ENCODE measurements around the gene TMEM131. TPM values are rescaled to one million over a fixed set of nuclear protein-coding genes. Genes with fewer than 3 reads are reported as not detected.

Gene TMEM131
- total RNA-seq, 1 donor from 2014 or later, result 41.3 TPM

GRCh38 chr2:97792416-97792815 lies 203.3 kb downstream of the TMEM131 start:
- H3K9me3 Mint-ChIP-seq, result no peaks in the 10 kb centered on the region
- H3K36me3 Mint-ChIP-seq, result peaks cover 18% of the 10 kb centered on the region
- H3K4me1 Mint-ChIP-seq (ENCODE audit: unreplicated experiment), result no peaks in the 10 kb centered on the region
- H3K27ac Mint-ChIP-seq, result no peak overlapping the region
- DNase-seq (ENCODE audit: extremely low spot score, unreplicated experiment), result no peak
- TF ChIP-seq, protein P1, sequence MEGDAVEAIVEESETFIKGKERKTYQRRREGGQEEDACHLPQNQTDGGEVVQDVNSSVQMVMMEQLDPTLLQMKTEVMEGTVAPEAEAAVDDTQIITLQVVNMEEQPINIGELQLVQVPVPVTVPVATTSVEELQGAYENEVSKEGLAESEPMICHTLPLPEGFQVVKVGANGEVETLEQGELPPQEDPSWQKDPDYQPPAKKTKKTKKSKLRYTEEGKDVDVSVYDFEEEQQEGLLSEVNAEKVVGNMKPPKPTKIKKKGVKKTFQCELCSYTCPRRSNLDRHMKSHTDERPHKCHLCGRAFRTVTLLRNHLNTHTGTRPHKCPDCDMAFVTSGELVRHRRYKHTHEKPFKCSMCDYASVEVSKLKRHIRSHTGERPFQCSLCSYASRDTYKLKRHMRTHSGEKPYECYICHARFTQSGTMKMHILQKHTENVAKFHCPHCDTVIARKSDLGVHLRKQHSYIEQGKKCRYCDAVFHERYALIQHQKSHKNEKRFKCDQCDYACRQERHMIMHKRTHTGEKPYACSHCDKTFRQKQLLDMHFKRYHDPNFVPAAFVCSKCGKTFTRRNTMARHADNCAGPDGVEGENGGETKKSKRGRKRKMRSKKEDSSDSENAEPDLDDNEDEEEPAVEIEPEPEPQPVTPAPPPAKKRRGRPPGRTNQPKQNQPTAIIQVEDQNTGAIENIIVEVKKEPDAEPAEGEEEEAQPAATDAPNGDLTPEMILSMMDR (conservative IDR thresholded peaks at IDR 0.05), result no peak
- H3K4me3 Mint-ChIP-seq, result no peak overlapping the region
- H3K27me3 Mint-ChIP-seq, result no peaks in the 10 kb centered on the region

DNA sequence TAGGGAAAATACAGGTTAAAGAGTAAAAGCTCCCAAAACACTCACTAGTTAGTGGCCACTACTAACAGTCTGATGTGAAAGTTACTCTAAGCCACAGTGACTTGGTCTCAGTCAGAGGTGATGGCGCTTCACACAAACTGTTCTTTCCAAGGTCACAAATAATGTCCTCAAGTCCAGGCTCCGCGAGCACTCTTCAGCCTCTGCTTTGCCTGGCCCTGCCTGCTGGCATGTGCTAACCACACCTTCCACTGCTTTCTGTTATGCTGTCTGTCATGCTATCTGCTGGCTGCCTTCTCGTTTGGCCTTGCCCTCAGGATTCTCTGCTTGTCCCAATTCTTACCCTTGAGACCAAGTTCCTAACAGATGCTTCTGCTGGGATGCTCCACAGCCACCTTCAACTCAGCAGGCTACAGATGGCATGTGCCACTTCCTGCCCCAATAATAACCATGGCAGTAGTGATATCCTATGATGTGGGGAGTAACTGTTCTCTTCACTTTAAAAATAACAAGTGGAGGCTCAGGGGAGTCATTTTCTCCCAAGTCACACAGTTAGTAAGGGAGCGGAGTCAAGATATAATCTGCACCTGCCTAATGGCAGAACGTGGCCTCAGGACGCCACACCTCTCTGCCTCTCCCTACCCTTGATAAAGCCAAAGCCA lies 206.6 kb downstream of the TMEM131 start:
- Mint-ChIP-seq H3K9me3 (no peaks in the 10 kb centered on the region), H3K4me1 (ENCODE audit: unreplicated experiment) (no peaks in the 10 kb centered on the region), H3K4me3 (no peak overlapping the region), H3K36me3 (peaks cover 18% of the 10 kb centered on the region), H3K27me3 (no peaks in the 10 kb centered on the region), H3K27ac (no peak overlapping the region)
- DNase-seq (ENCODE audit: extremely low spot score, unreplicated experiment), result no peak
- TF ChIP-seq, protein P1 (conservative IDR thresholded peaks at IDR 0.05), result no peak

- H3K9me3 Mint-ChIP-seq, result no peaks in the 10 kb centered on the region
- no peaks in the 10 kb centered on the region for H3K4me1 Mint-ChIP-seq (ENCODE audit: unreplicated experiment)
- DNase-seq (ENCODE audit: extremely low spot score, unreplicated experiment), result no peak
- H3K27ac Mint-ChIP-seq, result no peak overlapping the region
- H3K36me3 Mint-ChIP-seq, result peaks cover 10% of the 10 kb centered on the region
- no peak overlapping the region for H3K4me3 Mint-ChIP-seq
- TF ChIP-seq, protein P1 (conservative IDR thresholded peaks at IDR 0.05), result no peak
- H3K27me3 Mint-ChIP-seq, result no peaks in the 10 kb centered on the region
Measured at GRCh38 chr2:97785818-97786217, 209.9 kb downstream of the TMEM131 start.

GRCh38 chr2:97784953-97785352 lies 210.8 kb downstream of the TMEM131 start:
- Mint-ChIP-seq H3K27ac (no peak overlapping the region), H3K36me3 (peaks cover 15% of the 10 kb centered on the region), H3K4me1 (ENCODE audit: unreplicated experiment) (no peaks in the 10 kb centered on the region), H3K9me3 (no peaks in the 10 kb centered on the region), H3K27me3 (no peaks in the 10 kb centered on the region), H3K4me3 (no peak overlapping the region)
- DNase-seq (ENCODE audit: extremely low spot score, unreplicated experiment), result no peak
- TF ChIP-seq, protein P1 (conservative IDR thresholded peaks at IDR 0.05), result no peak

DNA sequence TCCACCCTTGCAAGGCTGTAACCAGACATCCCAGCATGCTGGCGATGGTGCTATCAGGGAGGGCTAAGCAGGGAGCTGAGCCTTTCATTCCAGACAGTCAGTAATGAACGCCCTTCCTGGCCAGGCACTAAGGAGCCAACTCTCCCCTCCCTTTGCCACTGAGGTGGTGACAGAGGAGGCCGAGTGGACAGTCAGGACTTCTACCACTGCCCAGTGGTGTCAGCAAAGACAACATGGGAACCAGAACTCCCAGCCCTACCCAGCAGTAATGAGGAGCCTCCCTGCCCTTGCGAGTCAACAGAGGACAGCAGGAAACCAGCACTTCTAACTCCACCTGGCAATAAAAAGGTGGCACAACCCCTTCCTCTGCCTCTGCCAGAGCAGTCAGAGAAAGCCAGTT lies 213.8 kb downstream of the TMEM131 start:
- H3K36me3 Mint-ChIP-seq, result peaks cover 22% of the 10 kb centered on the region

More for the DNA sequence above, 213.8 kb downstream of the TMEM131 start:
- Mint-ChIP-seq H3K9me3 (no peaks in the 10 kb centered on the region), H3K27ac (no peak overlapping the region), H3K4me3 (no peak overlapping the region), H3K27me3 (no peaks in the 10 kb centered on the region), H3K4me1 (ENCODE audit: unreplicated experiment) (no peaks in the 10 kb centered on the region)
- no peak for DNase-seq (ENCODE audit: extremely low spot score, unreplicated experiment)
- TF ChIP-seq, protein P1 (conservative IDR thresholded peaks at IDR 0.05), result no peak

All from type B pancreatic cell (in vitro differentiated cells).